Ramos (cell line): ENCODE results near the gene CD86.

Source experiments
- in situ Hi-C: fragments of 300-500 bp; cut with MboI; formaldehyde crosslinking; loops from one replicate; pipeline ENCODE4 v1.14.3; 2022; ENCODE audit warnings: low sequenced_read_pairs; ENCODE audit not compliant: unreplicated experiment

The CD86 gene

GRCh38 chr3:122057671-122058070 lies 2.5 kb downstream of the CD86 start:
- in situ Hi-C loops = no loop called here

DNA sequence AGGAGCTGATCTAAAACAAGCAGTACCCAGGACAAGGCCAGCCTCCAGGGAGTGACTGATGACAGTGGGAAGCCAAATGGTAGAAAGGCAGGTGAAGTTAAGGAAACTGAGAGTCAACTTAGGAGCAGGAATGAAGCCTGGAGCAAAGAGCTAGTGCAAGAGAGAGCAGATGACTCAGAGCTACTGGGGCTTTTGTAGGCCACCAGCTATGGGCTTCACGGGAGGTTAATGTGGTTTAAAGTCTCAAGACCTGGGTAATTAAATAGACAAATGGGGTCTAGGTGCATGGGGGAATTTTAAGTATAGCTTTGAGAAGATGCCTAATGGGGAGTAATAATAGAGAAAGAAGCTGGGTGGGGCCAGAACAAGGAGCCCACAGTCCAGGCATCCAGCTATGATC lies 3.1 kb downstream of the CD86 start:
- in situ Hi-C loops = no loop called here

DNA sequence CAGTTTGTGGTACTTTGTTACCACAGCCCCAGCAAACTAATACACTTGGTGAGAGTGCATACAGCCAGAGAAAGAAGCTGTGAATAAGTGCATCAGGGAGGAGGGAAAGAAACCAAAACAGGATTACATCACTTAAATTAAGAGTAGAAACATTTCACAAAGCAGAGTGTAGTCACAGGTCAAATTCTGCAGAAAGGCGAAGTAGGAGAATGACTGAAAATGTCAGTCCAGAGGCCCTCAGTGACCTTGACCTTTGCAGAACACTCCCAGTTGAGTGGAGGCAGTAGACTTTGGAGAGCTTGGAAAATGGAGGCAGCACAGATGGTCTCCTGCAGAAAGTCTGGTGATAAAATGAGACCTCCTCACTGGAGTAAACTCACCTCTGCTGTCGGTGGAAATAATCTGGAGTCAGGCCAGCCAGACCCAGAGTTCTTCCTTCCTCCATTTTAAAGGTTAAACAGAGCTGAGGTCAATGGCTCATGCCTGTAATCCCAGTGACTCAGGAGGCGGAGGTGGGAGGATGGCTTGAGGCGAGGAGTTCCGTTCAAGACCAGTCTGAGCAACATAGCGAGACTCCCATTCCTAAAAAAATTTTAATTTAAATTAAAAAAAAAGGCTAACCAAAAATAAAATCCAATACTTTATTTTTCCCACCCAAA lies 5.0 kb downstream of the CD86 start:
- in situ Hi-C loops = no loop called here

- in situ Hi-C loops = no loop called here
Measured at GRCh38 chr3:122063908-122064307, 8.7 kb downstream of the CD86 start.

GRCh38 chr3:122064326-122064725 lies 9.2 kb downstream of the CD86 start:
- in situ Hi-C loops = no loop called here

DNA sequence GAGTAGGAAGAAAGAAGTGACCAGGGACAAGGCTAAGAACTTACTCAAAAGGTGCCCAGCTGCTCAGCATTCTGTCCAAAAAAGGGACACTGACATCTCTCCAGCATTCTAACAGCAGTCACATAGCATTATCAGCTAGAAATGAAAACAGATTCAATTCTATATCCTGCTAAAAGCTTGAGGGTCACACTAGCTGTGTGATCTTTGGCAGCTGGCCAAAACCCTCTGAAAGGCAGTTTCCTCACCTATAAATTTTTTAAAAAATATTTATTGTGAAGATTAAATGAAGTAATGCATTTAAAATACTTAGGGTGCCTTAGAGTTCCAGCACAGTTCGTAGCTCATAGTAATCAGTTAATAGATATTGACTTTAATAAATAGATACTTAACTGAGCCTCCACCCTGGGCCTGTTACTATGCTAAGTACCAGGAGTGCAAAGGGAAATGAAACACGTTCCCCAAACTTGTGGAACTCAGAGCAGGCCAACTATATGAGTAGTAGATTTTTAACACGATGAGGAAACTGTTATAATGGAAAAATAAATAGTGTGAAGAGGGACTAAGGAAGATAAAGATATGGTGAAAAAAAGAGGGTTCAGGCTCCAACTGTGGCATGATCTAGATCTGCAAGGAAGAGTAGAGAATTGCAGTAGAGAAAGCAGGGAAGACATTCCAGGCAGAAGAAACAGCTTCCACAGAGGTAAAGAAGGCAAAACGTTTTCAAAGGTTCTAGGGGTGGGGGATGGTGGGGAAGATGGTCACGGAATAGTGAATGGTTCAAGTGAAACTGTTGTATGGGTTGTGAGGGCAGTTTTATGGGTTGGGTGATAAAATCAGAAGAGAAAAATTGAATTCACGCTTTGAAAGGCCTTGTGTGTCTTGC lies 11.4 kb downstream of the CD86 start:
- in situ Hi-C loops = no loop called here

DNA sequence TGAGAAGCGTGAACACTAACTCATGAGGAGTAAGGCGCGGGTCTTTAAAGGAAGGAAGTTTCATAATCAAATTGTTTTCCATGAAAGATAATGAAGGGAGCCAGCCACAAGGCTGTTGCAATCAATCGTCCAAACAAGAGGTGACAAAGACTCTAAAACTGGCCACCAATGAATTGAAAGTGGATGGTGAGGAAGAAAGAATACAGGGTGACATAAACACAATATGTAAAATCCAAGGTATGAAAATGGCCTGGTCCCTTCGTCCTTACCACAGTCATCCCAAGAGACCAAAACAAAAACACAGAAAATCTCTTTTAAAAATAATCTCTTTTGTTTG lies 12.0 kb downstream of the CD86 start:
- in situ Hi-C loops = no loop called here

GRCh38 chr3:122067588-122068240 lies 12.6 kb downstream of the CD86 start:
- in situ Hi-C loops = no loop called here

DNA sequence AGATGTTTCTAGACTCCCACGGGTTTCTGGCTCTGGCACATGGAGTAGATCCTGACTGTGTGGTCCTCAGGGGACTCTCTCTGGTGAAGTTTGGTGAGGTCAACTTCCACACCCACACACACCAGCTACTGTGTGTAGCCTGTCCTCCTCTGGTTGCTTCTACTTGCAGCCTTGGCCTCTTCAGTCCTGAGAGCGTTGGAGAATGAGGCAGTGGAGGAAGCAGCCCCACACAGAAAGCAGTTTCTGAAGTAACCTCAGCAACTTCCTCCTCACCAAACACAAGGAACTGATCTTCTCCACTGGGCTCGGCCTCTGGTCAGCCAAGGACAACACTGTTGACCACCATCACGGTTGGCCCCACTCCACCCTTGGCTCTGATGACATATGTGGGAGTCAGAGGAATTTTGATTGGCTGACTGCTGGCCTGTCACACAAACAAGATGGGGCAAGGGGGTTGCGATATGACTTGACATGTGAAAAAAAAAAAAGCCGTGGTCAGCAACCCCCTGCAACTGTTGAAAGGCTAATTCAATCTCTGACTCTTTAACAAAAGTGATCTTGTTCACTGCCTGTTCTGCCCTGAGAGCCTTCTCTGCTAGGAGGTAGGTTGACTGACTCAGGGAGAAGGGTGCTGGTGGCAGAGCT lies 19.6 kb downstream of the CD86 start:
- in situ Hi-C loops = loop anchor here (10.0 kb wide), 1 partner anchor 70 kb away; no protein-coding TSS in a partner anchor

- in situ Hi-C loops = loop anchor here (10.0 kb wide), 1 partner anchor 72 kb away; no protein-coding TSS in a partner anchor
Measured at GRCh38 chr3:122076491-122077292, 21.5 kb downstream of the CD86 start.

GRCh38 chr3:122077293-122078234 lies 22.4 kb downstream of the CD86 start:
- in situ Hi-C loops = loop anchor here (10.0 kb wide), 1 partner anchor 73 kb away; no protein-coding TSS in a partner anchor

GRCh38 chr3:122078235-122078935 lies 23.2 kb downstream of the CD86 start:
- in situ Hi-C loops = loop anchor here (10.0 kb wide), 1 partner anchor 74 kb away; no protein-coding TSS in a partner anchor

DNA sequence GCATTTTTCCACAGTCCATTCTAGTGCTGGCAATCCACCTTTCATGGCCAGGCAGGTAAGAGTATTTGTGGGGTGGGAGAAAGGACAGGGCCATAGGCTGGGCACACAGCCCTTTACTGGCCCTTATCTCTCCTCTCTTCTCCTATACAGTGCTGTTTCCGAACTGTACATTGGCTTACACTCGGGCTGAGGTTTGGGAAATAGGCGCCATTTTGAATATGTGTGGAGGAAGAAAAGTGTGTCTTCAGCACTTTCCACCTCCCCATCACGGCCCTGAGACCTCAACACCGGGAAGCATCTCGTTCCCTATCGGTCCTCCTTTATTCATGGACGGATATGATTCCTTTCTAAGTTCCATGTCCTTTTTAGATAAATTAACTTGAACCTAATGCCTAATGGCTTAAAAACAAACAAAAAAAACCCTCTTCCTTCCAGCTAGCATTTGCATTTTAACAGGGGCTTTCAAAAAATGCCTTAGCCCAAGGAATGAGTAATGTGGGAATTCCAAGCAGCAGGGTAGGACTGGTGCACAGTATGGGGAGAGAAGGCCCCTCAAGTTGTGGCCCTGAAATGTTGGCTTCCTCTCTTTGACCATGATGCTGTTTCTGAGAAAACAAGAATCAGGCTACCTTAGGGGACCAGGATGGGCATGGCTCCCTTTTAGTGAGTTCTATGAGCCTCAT lies 24.5 kb downstream of the CD86 start:
- in situ Hi-C loops = loop anchor here (10.0 kb wide), 1 partner anchor 75 kb away; no protein-coding TSS in a partner anchor

GRCh38 chr3:122080207-122080587 lies 25.0 kb downstream of the CD86 start:
- in situ Hi-C loops = no loop called here

GRCh38 chr3:122081543-122082247 lies 26.5 kb downstream of the CD86 start:
- in situ Hi-C loops = no loop called here

DNA sequence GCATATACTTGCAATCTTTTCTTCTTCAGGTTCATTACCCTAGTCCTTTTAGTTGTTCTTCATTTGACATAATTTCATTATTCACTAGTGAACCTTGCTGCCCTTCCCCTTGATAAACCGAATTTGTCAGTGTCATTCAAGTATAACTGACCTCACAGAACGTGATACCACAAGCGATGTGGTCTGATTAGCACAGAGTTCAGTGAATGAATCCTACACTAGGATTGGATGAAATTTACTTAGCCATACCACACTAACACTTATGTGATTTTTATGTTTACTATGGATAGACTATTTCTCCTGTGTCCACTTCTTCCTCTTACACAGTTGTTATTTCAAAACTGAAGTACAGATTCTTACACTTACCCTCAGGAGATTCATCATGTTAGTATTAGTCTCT lies 27.2 kb downstream of the CD86 start:
- in situ Hi-C loops = no loop called here

- in situ Hi-C loops = no loop called here
Measured at GRCh38 chr3:122084799-122085198, 29.6 kb downstream of the CD86 start.
